ENCODE data around the gene SMC4. TPM values are rescaled to one million over a fixed set of nuclear protein-coding genes. Genes with fewer than 3 reads are reported as not detected.
"Not testable (repeated sequence)": the region's sequence is repeated elsewhere in the genome, so short reads cannot be mapped to it uniquely, and the experiment has no call there.

Gene SMC4
- total RNA-seq, result 100 to 1,000 TPM; 292 to 300 TPM

DNA sequence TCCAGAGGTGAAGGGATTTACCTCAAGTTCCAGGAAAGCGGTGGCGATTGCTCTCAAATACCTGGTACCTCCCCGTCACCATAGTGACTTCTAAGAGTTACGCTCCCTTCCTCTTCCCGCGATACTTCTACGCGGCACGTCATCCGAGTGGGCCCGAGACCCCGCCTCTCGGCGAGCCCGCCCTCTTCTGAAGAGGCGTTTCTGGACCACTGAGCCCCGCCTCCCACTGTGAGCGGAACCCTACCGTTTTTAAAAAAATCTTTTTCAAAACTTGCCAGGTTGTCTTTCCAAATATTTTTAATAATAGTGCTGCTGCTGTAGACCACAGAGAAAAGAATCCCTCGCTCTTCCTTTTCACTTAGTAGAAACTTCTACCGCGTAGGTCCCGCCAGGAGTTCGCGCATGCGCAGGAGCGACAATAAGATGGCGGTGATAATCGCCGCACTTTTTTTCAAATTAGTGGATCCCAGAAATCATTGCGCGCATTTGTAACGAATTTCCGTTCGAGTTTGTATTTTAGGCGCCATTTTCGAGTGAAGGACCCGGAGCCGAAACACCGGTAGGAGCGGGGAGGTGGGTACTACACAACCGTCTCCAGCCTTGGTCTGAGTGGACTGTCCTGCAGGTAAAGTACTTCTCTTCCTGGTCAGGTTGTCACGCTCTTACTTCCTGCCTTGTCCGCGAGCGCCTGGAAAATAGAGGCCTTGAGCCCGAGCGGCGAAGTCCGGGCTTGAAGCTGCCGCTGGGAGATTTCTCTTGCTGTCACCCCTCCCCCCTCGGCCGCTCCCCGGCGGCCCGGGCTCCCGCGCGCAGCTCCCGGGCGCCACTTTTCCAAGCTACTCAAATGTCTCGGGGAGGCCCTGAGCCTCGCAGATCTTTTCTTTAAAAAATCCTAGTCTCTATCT lies at the start of gene SMC4, which contains the start of gene IFT80:
Gene SMC4, plus strand, starts transcription at position 526 of the 905 bp plus-strand sequence. CDS start 1,177 bp downstream, outside the sequence.
Gene IFT80, minus strand, starts transcription at position 101 of the 905 bp plus-strand sequence. CDS start 14,625 bp downstream, outside the sequence.
- ChIA-PET POLR2A (interaction anchor here (0.6 to 2.3 kb wide), 14 partner anchors 8 to 174 kb away, joined by 3 to 76 read pairs (median 4); partner anchors contain the start of genes C3orf80 and TRIM59), CTCF (interaction anchor here (0.9 to 1.5 kb wide), 3 partner anchors 16 to 51 kb away, joined by 3 read pairs; partner anchors contain the start of gene TRIM59)
- Mint-ChIP-seq H3K9me3 (ENCODE audit: insufficient read depth) (no peaks in the 10 kb centered on the region), H3K27ac (peak within 1 kb of the TSS; percentile 97), H3K4me1 (ENCODE audit: low read depth) (peaks cover 44% of the 10 kb centered on the region), H3K4me3 (peak within 1 kb of the TSS; percentile 94), H3K27me3 (ENCODE audit: low read depth) (no peaks in the 10 kb centered on the region), H3K36me3 (ENCODE audit: low read depth) (peaks cover 46% of the 10 kb centered on the region)
- ATAC-seq, result peak; percentile 90
- DNase-seq, result peak; percentile 97

DNA sequence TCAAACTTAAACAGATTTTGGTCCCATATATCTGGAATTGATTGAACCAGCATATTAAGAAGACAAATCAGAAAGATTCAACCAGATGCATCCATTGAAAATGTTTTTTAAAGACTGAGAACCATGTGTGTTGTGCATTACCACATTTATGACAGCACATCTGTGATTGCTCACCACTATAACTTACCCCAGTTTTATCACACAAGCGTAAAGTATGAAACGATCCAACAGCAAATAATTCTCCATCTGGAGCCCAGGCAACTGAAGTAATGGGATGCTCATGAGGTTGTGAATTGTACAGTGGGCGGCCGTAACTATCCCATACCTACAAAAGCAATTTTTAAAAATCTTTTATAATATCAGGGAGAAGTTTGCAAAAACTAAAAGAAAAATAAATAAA lies 43.6 kb upstream of the SMC4 start:
- Mint-ChIP-seq H3K36me3 (ENCODE audit: low read depth) (peaks cover 16% of the 10 kb centered on the region), H3K27ac (no peak overlapping the region)

DNA sequence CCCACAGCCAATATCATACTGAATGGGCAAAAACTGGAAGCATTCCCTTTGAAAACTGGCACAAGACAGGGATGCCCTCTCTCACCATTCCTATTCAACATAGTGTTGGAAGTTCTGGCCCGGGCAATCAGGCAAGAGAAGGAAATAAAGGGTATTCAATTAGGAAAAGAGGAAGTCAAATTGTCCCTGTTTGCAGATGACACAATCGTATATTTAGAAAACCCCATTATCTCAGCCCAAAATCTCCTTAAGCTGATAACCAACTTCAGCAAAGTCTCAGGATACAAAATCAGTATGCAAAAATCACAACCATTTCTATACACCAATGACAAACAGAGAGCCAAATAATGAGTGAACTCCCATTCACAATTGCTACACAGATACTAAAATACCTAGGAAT lies 36.6 kb upstream of the SMC4 start:
- POLR2A ChIA-PET; DNase-seq; H3K4me1 Mint-ChIP-seq (ENCODE audit: low read depth); H3K27ac Mint-ChIP-seq; H3K4me3 Mint-ChIP-seq; H3K27me3 Mint-ChIP-seq (ENCODE audit: low read depth); ATAC-seq; H3K9me3 Mint-ChIP-seq (ENCODE audit: insufficient read depth); CTCF ChIA-PET: not testable (repeated sequence)
- peaks cover 41% of the 10 kb centered on the region for H3K36me3 Mint-ChIP-seq (ENCODE audit: low read depth)

More for the DNA sequence above, 43.6 kb upstream of the SMC4 start:
- DNase-seq, result no peak
- Mint-ChIP-seq H3K9me3 (ENCODE audit: insufficient read depth) (no peaks in the 10 kb centered on the region), H3K4me1 (ENCODE audit: low read depth) (no peaks in the 10 kb centered on the region), H3K27me3 (ENCODE audit: low read depth) (no peaks in the 10 kb centered on the region), H3K4me3 (no peak overlapping the region)
- ChIA-PET CTCF (no interaction called here), POLR2A (no interaction called here)
- no peak for ATAC-seq

DNA sequence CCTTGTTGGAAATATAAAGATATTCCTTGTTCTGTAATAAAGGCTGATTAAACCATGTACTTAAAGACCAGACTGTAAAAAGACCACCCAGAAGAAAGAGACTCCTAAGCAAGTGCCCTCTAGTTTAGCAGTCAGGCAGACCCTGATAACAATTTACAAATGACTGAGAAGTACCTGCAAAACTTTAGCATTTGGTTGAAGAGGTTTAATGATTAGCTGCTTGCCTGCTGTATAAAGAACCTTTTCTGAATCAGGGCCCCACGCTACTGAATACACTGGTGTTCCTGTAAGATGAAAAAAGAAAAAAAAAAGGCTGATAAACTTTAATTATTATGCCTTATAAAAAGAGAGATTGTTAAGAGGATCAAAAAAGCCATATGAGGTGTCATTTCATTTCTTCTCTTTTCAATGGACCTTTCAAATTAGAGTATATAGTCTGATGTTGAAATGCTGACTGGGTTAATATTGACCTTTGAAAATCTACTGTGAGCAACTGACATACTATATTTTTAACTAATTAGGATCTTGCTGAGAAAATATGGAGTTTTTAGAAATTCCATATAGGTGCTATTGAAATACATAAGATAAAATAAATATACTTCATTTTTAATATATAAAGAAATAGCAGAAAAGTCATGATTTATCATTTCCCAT lies 33.5 kb upstream of the SMC4 start:
- POLR2A ChIA-PET, result no interaction called here
- H3K4me1 Mint-ChIP-seq (ENCODE audit: low read depth), result peaks cover 16% of the 10 kb centered on the region

DNA sequence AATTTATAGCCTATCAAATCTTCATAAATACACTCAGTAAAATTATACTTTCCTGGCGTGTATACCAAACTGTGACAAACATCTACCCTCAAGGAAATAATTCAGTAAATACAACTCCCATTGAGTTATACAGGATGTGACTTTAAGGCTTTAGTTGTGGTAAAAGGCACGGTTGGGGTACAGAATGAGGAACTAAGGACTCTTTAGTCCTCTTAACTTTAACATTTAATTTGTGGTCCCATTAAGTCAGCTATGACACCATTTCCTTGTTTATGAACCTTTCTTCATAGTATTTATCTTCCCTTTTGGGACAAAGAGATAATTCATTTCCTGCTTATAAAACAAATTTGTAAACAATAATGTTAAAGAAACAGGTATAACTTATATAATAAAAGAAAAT lies 30.6 kb upstream of the SMC4 start:
- CTCF ChIA-PET, result no interaction called here

More for the DNA sequence above, 33.5 kb upstream of the SMC4 start:
- no peak for ATAC-seq
- H3K36me3 Mint-ChIP-seq (ENCODE audit: low read depth), result peaks cover 33% of the 10 kb centered on the region
- no peak overlapping the region for H3K27ac Mint-ChIP-seq
- CTCF ChIA-PET, result no interaction called here
- H3K4me3 Mint-ChIP-seq, result no peak overlapping the region
- no peaks in the 10 kb centered on the region for H3K27me3 Mint-ChIP-seq (ENCODE audit: low read depth)
- no peak for DNase-seq
- H3K9me3 Mint-ChIP-seq (ENCODE audit: insufficient read depth), result no peaks in the 10 kb centered on the region

DNA sequence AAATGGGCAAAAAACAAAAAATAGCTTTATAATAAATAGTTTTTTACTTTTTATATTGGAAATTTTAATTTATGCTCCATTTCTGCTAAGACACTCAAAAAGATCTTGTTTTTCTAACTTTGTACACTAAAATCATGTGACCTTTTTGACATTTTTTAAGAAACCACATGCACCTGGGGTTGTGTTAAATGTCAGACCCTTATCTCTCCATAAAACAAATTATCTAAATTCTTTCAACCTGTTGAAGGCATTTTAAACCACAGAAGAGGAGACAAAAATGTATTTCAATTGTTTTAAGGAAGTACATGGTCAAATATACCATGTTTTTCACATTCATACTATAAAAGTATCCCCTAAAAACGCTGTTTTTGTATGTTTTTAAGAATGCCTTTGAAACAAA lies 29.7 kb upstream of the SMC4 start:
- H3K36me3 Mint-ChIP-seq (ENCODE audit: low read depth), result peaks cover 22% of the 10 kb centered on the region
- no peak for ATAC-seq
- DNase-seq, result no peak
- POLR2A ChIA-PET, result interaction anchor here (1.0 to 1.5 kb wide), 2 partner anchors 29 to 80 kb away, joined by 3 to 4 read pairs; partner anchors contain the start of genes IFT80 and TRIM59
- peaks cover 14% of the 10 kb centered on the region for H3K4me1 Mint-ChIP-seq (ENCODE audit: low read depth)
- no peaks in the 10 kb centered on the region for H3K9me3 Mint-ChIP-seq (ENCODE audit: insufficient read depth)
- H3K27ac Mint-ChIP-seq, result no peak overlapping the region
- H3K27me3 Mint-ChIP-seq (ENCODE audit: low read depth), result no peaks in the 10 kb centered on the region
- H3K4me3 Mint-ChIP-seq, result no peak overlapping the region
- CTCF ChIA-PET, result no interaction called here

More for the DNA sequence above, 30.6 kb upstream of the SMC4 start:
- no peak overlapping the region for H3K4me3 Mint-ChIP-seq
- peak; percentile 61 for ATAC-seq
- peaks cover 20% of the 10 kb centered on the region for H3K36me3 Mint-ChIP-seq (ENCODE audit: low read depth)
- POLR2A ChIA-PET, result interaction anchor here (1.5 kb wide), 1 partner anchor 30 kb away, joined by 4 read pairs; the partner anchor contains the start of gene IFT80
- H3K27me3 Mint-ChIP-seq (ENCODE audit: low read depth), result no peaks in the 10 kb centered on the region
- no peaks in the 10 kb centered on the region for H3K9me3 Mint-ChIP-seq (ENCODE audit: insufficient read depth)
- no peak for DNase-seq
- no peak overlapping the region for H3K27ac Mint-ChIP-seq
- H3K4me1 Mint-ChIP-seq (ENCODE audit: low read depth), result peaks cover 14% of the 10 kb centered on the region

DNA sequence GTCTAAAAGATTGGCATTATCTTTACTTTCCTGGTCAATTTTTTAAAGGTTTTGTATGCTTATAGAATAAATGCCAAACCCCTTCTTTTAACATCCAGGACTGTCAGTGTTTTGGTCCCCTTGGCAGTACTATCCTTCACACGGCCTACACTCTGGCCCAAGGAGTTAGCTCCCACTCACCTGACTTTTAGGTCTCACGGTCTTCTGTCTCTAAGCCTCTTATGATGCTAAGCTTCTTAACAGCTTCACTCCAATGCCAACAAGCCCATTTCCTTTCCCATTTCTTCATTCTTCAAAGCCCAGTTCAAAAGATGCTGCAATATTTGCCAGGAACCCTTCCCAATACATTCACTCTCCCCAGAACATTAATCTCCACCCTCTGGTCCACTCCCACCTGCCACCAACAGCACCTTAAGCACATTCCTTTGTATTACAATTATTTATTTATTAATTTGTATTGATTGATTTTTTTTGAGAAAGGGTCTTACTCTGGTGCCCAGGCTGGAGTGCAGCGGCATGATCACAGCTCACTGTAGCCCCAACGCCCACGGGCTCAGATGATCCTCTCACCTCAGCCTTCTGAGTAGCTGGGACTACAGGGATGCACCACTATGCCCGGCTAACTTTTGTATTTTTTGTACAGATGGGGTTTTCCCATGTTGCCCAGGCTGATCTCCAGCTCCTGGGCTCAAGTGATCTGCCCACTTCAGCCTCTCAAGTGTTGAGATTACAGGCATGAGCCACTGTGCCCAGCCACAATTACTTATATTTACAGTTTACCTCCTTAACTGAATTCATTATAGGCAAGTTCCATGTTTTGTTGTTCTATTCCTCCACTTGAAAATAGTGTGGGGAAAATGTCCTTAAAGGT lies 28.2 kb upstream of the SMC4 start:
- DNase-seq (no peak), ATAC-seq (no peak)
- ChIA-PET POLR2A (no interaction called here), CTCF (no interaction called here)
- H3K36me3 Mint-ChIP-seq (ENCODE audit: low read depth), result peaks cover 19% of the 10 kb centered on the region
- no peak overlapping the region for H3K27ac Mint-ChIP-seq
- no peak overlapping the region for H3K4me3 Mint-ChIP-seq
- H3K9me3 Mint-ChIP-seq (ENCODE audit: insufficient read depth), result no peaks in the 10 kb centered on the region
- H3K27me3 Mint-ChIP-seq (ENCODE audit: low read depth), result no peaks in the 10 kb centered on the region
- peaks cover 14% of the 10 kb centered on the region for H3K4me1 Mint-ChIP-seq (ENCODE audit: low read depth)

DNA sequence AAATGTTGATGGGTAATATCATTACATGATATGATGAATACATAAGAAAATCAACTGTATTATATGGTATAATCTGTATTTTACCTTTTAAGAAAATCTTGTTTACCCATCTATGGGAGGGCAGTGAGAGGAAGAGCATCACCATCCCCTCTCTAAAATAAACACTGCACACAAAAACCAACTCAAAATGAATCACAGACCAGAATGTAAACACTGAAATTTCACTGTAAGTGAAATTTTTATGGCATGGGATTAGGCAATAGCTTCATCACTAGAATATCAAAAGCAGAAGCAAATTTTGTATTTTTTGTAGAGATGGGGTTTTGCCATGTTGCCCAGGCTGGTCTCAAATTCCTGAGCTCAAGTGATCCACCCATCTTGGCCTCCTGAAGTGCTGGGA lies 26.7 kb upstream of the SMC4 start:
- ChIA-PET POLR2A (no interaction called here), CTCF (no interaction called here)
- no peaks in the 10 kb centered on the region for H3K9me3 Mint-ChIP-seq (ENCODE audit: insufficient read depth)
- H3K4me3 Mint-ChIP-seq, result no peak overlapping the region
- no peak overlapping the region for H3K27ac Mint-ChIP-seq
- no peaks in the 10 kb centered on the region for H3K27me3 Mint-ChIP-seq (ENCODE audit: low read depth)
- ATAC-seq, result no peak
- H3K36me3 Mint-ChIP-seq (ENCODE audit: low read depth), result peaks cover 25% of the 10 kb centered on the region
- DNase-seq, result no peak
- peaks cover 14% of the 10 kb centered on the region for H3K4me1 Mint-ChIP-seq (ENCODE audit: low read depth)

DNA sequence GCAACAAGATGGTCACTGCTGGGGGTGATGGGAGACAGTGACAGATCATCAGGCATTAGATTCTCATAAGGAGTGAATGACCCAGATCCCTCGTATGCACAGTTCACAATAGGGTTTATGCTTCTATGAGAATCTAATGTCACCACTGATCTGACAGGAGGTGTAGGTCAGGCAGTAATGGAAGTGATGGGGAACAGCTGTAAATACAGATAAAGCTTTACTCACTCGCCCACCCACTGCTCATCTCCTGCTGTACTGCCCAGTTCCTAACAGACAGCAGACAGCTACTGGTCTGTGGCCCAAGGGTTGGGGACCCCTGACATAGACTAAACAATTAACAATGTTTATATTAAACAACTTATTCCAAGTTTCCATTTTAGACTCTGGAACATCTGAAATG lies 25.8 kb upstream of the SMC4 start:
- POLR2A ChIA-PET, result no interaction called here
- Mint-ChIP-seq H3K9me3 (ENCODE audit: insufficient read depth) (no peaks in the 10 kb centered on the region), H3K36me3 (ENCODE audit: low read depth) (peaks cover 25% of the 10 kb centered on the region), H3K27ac (no peak overlapping the region), H3K4me3 (no peak overlapping the region), H3K4me1 (ENCODE audit: low read depth) (peaks cover 10% of the 10 kb centered on the region), H3K27me3 (ENCODE audit: low read depth) (no peaks in the 10 kb centered on the region)
- DNase-seq (no peak), ATAC-seq (no peak)
- CTCF ChIA-PET, result no interaction called here

DNA sequence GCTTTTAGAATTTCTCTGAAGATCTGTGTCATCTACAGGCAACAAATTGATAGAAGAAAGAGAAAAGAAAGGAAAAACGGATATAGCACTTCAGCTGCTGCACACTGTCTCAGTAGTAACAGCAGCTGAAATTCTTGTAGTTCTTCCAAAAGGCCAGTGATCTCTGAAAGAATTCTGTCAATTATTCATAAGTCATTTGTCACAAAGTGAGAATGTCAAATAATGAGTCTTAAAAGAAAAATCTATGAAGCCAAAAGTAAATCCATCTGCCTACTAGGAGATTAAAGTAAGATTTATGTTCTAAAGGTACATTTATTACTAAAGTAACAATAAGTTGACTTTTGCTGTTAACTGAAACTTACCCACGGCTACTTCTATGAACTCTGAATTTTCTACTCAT lies 25.0 kb upstream of the SMC4 start:
- ChIA-PET CTCF (no interaction called here), POLR2A (no interaction called here)
- ATAC-seq (no peak), DNase-seq (no peak)
- Mint-ChIP-seq H3K4me1 (ENCODE audit: low read depth) (peaks cover 7% of the 10 kb centered on the region), H3K9me3 (ENCODE audit: insufficient read depth) (no peaks in the 10 kb centered on the region), H3K36me3 (ENCODE audit: low read depth) (peaks cover 25% of the 10 kb centered on the region), H3K4me3 (no peak overlapping the region), H3K27ac (no peak overlapping the region), H3K27me3 (ENCODE audit: low read depth) (no peaks in the 10 kb centered on the region)

DNA sequence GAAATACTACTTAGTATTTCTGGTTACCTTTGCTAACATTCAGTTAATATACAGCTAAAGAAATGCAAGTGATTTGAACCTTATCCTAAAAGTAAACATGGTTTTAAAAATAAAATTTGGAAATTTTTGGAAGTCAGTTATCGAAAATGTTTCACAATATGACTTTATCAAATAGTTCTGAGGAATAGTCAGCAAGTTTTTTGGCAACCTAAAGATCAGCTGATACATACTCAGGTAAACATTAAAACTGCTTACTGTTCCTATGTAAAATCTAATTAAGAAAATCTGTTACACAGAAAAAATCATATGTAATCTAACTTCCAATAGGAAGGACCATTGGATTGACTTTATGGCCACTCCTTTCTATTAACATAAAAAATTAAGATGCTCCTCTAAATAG lies 24.5 kb upstream of the SMC4 start:
- no peak for DNase-seq
- POLR2A ChIA-PET, result no interaction called here

More for the DNA sequence above, 24.5 kb upstream of the SMC4 start:
- H3K27me3 Mint-ChIP-seq (ENCODE audit: low read depth), result no peaks in the 10 kb centered on the region
- no peak for ATAC-seq
- H3K4me3 Mint-ChIP-seq, result no peak overlapping the region
- H3K4me1 Mint-ChIP-seq (ENCODE audit: low read depth), result peaks cover 4% of the 10 kb centered on the region
- CTCF ChIA-PET, result no interaction called here
- H3K36me3 Mint-ChIP-seq (ENCODE audit: low read depth), result peaks cover 25% of the 10 kb centered on the region
- H3K27ac Mint-ChIP-seq, result no peak overlapping the region
- no peaks in the 10 kb centered on the region for H3K9me3 Mint-ChIP-seq (ENCODE audit: insufficient read depth)

Data from activated CD8-positive, alpha-beta T cell treated with anti-CD3 and anti-CD28 coated beads, Interleukin-2, amount 10 ng/mL, durations not matched to agents 7 days and 5 days (primary cell).